GM12874 (cell line): ENCODE data around the gene BSCL2.

Experiments
- TF ChIP-seq, protein P1 (sequence below): IDR thresholded peaks from 2 replicates; pipeline ENCODE4 v1.5.1; 2011; ENCODE audit warnings: low read depth, mild to moderate bottlenecking, control low read depth, low read length, moderate library complexity; ENCODE audit not compliant: insufficient read depth

Gene BSCL2

DNA sequence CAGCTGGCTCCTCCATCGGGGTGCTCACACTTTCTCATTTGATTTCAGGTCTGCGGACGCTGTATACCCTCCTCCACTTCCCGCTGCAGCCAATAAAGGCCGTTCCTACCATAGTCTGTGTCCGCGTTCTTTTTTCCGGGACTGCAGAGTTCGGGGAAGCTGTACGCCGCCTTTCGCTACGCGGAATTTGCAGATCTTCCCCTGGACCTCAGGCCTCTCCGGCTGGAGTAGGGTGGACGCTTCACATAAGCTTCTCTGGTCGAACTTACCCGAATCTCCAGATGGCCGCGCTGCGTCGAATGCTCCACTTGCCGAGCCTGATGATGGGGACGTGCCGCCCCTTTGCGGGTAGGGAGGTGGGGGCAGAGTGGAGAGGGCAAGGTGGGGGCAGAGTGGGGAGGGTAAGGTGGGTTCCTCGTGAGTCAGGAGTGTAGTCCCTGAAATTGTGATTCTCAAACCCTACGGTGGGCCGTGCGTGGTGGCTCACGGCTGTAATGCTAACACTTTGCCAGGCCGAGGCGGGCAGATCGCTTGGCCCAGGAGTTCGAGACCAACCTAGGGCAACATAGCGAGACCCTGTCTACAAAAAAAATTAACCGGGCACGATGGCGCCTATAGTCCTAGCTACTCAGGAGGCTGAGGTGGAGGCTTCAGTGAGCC lies 41.5 kb downstream of the BSCL2 start:
- TF ChIP-seq, protein P1, sequence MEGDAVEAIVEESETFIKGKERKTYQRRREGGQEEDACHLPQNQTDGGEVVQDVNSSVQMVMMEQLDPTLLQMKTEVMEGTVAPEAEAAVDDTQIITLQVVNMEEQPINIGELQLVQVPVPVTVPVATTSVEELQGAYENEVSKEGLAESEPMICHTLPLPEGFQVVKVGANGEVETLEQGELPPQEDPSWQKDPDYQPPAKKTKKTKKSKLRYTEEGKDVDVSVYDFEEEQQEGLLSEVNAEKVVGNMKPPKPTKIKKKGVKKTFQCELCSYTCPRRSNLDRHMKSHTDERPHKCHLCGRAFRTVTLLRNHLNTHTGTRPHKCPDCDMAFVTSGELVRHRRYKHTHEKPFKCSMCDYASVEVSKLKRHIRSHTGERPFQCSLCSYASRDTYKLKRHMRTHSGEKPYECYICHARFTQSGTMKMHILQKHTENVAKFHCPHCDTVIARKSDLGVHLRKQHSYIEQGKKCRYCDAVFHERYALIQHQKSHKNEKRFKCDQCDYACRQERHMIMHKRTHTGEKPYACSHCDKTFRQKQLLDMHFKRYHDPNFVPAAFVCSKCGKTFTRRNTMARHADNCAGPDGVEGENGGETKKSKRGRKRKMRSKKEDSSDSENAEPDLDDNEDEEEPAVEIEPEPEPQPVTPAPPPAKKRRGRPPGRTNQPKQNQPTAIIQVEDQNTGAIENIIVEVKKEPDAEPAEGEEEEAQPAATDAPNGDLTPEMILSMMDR = no peak

DNA sequence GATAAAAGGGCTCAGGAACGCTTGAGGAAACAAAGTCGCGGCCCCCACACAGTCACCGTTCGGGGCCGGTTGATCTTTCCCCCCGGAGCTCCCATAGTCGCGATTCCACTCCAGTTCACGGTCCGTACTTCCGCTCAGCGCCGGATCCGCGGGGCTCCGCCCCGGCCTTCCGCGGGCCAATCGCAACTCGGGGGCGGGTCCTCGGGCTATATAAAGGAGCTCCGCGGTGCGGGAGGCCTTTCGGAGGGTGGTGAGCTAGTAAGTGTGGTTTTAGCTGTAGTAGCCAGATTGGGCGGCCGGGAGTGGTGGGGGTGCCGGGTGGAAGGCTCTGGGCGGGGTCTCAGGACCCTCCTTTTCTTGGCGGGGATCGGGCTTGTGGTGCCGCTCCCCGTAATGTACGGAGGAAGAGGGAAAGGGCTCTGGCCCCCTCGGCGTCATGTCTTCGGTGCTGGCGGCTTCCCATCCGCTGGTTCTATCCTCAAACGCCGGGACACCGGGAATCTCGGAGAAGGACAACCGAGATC lies 42.1 kb downstream of the BSCL2 start, which contains the start of the genes C11orf98 and CSKMT:
Gene C11orf98 (minus strand): TSS at position 136 of the 524 bp plus-strand sequence. CDS start 41 bp downstream, at position 95.
Gene CSKMT (plus strand): TSS at position 238 of the 524 bp plus-strand sequence. CDS start 568 bp downstream, outside the sequence.
- TF ChIP-seq, protein P1 = no peak

DNA sequence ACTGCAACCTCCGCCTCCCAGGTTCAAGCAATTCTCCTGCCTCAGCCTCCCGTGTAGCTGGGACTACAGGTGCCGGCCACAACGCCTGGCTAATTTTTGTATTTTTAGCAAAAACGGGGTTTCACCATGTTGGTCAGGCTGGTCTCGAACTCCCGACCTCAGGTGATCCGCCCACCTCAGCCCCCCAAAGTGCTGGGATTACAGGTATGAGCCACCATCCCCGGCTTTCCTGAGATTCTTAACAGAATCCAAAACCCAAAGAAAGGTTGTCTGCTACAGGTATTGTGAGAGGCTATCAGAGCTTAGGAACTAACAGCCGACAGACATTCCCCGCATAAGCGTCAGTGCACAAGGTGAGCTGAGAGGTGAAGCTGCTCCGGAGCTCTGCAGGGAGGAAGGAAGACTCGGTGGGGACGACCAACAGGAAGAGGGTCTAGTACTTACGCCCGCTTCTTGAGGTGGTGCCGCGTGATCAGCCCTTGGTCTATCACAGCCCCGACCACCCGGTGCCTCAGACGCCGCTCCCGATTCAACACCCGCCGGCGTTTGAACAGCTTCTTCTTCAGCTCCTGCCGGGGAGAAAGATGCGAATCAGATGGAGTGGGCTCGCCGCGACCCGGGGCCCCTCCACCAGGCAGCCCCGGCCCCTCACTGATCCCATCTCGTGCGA lies 42.7 kb downstream of the BSCL2 start:
- TF ChIP-seq, protein P1 = no peak

DNA sequence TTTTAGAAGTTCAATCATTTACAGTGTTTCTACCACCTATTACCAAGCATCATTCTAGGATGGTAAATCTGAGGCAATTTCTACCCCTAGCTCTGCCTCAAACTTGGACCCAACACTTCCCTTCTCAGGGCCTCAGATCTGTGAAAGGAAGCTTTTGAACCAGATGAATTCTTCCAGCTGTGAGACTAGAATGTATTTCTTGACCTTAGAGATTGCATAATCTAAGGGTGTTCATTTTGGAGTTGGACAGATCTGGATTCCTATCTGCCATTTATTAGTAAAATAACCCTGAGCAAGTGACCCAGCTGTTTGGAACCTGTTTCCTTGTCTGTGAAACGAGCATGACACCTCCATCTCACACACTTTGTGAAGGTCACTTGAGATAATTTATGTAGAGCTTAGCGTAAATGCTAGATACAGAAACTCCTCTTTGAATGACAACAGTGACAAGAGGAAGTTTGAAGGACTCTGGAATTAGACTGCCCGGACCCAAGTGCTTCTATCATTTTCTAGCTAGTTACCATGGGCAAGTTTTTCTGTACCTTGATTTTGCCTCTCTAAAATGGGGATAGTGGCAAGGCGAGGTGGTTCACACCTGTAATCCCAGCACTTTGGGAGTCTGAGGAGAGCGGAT lies 50.3 kb downstream of the BSCL2 start:
- TF ChIP-seq, protein P1 = no peak

DNA sequence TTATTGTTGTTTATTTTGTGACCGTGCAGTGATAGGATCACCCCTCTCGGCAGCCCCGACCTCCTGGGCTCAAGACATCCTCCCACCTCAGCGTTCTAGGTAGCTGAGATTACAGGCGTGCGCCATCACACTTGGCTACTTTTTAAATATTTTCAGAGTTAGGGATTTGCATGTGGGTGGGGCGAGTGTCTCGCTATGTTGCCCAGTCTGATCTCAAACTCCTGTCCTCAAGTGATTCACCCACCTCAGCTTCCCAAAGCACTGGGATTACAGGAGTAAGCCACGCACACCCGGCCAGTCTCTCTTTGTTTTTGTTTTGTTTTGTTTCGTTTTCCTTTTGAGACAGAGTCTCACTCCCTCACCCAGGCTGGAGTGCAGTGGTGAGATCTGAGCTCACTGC lies 52.9 kb downstream of the BSCL2 start:
- TF ChIP-seq, protein P1 = no peak

DNA sequence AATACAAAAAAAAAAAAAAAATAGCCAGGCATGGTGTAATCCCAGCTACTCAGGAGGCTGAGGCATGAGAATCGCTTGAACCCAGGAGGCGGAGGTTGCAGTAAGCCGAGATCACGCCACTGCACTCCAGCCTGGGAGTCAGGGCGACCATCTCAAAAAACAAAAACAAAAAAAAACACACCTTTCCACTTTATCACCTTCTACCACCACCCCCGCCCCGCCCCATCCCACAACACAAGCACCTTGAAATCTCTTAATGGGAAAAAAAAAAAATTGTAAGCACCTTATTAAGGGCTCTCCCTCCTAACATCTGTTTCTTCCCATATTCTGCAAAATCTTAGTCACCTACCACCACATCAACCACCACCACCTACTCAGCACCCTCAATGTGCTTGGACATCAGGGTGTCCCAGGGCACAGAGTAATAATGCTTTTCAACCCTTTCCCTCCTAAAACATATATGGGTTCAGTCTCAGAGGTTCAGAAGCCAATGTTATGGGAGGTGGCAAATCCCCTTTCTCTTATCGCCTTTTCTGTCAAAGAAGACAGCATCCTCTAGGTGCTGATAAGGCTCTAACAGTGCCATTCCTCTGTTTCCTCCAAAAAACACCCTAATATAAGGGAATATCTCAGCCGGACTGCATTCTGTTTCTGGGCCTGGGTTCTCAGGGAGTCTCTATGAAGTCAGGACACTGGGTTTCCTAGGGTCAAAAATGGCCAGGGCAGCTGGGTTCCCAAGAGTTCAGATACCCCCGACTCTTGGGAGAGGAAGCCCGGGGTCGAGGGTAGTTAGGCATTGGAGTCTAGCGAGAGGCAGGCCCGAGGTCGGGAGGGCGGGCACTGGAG lies 54.8 kb downstream of the BSCL2 start:
- TF ChIP-seq, protein P1 = no peak
